Stimulated activated CD4-positive, alpha-beta T cell treated with anti-CD3 and anti-CD28 coated beads, Interleukin-1b, Interleukin-23, amount 100 ng/mL, for 48 hours (primary cell): ENCODE results near the gene IL21R.
"Not testable (repeated sequence)": the region's sequence is repeated elsewhere in the genome, so short reads cannot be mapped to it uniquely, and the experiment has no call there.

ENCODE experiments used
- DNase-seq: peaks from one replicate; pipeline ENCODE4 v3.0.0-alpha.2; 2020

Gene IL21R

GRCh38 chr16:27428026-27428785, 26.2 kb downstream of the IL21R start:
- no peak for DNase-seq

GRCh38 chr16:27429330-27429871, 27.4 kb downstream of the IL21R start:
- DNase-seq: no peak

- no peak for DNase-seq
These were observed 28.0 kb downstream of the IL21R start for GRCh38 chr16:27429981-27430441.

GRCh38 chr16:27430512-27430911, 28.5 kb downstream of the IL21R start:
- DNase-seq: no peak

- DNase-seq: no peak
These were observed 29.0 kb downstream of the IL21R start for GRCh38 chr16:27430923-27431484.

- DNase-seq: no peak
These were observed 30.0 kb downstream of the IL21R start for GRCh38 chr16:27431773-27432532.

GRCh38 chr16:27432558-27432957, 30.6 kb downstream of the IL21R start:
- DNase-seq: no peak

GRCh38 chr16:27433191-27433590, 31.2 kb downstream of the IL21R start:
- DNase-seq: not testable (repeated sequence)

GRCh38 chr16:27433636-27434035, 31.7 kb downstream of the IL21R start:
- no peak for DNase-seq

GRCh38 chr16:27434141-27435051, 32.4 kb downstream of the IL21R start:
- DNase-seq: no peak

- DNase-seq: not testable (repeated sequence)
These were observed 33.2 kb downstream of the IL21R start for GRCh38 chr16:27435146-27435545.

GRCh38 chr16:27436065-27436464, 34.1 kb downstream of the IL21R start:
- no peak for DNase-seq

GRCh38 chr16:27436921-27437650, 35.1 kb downstream of the IL21R start:
- no peak for DNase-seq

- DNase-seq: no peak
These were observed 36.0 kb downstream of the IL21R start for GRCh38 chr16:27437946-27438345.

GRCh38 chr16:27439271-27440018, 37.5 kb downstream of the IL21R start:
- no peak for DNase-seq

- DNase-seq: no peak
These were observed 39.3 kb downstream of the IL21R start for GRCh38 chr16:27441276-27441675.

GRCh38 chr16:27441998-27442397, 40.0 kb downstream of the IL21R start:
- no peak for DNase-seq

- no peak for DNase-seq
These were observed 42.0 kb downstream of the IL21R start for GRCh38 chr16:27444015-27444414.

GRCh38 chr16:27444470-27444869, 42.5 kb downstream of the IL21R start:
- DNase-seq: no peak

GRCh38 chr16:27445502-27446175, 43.7 kb downstream of the IL21R start:
- DNase-seq: no peak
